ENCODE results near the gene LRRC32. TPM values are rescaled to one million over a fixed set of nuclear protein-coding genes. Genes with fewer than 3 reads are reported as not detected.

LRRC32 gene
- total and polyA plus RNA-seq, 2 donors (not counting 1 experiment from before 2014, with no cell fraction given) = 19.2 to 103 TPM

DNA sequence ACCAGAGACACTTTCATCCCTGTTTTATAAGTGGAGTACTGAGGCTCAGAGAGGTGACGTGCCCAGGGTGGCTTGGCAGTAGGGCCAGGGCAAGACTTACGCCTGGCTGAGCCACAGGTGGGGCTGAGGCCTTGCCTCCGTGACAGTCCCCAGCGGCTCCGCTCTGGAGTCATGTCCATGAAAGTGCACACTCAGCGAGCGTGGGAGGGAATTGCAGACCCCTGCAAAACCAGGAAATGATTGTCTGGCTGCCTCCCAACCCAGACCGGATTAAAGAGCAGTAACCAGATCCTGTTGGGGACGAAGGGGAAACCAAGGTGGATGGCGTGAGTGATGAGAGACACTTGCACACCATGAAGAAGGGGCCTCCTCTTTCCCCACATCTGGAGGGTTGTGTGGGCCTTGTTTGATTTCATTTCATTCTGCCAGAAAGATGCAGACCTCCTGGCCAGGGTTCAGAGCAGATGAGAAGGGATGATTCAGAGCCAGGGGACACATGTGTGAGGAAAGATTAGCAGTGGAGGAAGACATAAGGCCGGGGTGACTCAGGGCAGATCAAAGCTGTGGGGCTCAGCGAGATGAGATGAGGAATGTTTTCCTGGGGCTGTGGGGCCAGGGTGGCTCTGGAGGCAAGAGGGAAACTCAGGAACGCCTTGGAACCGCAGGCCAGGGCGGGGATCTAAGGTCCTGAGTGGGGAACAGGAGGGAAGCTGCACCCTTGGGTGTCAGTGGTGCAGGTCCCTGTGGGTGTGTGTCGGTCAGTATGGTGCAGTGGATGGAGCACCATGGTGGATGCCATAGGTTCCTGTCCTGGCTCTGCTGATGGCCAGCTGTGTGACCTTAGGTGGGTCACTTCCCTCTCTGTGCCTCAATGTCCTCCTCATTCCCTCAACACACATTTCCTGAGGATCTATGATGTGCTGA is 29.9 kb upstream of the LRRC32 start:
- Histone ChIP-seq H4K20me1 (ENCODE audit: control insufficient read depth, extremely low read depth, insufficient read depth, low read length) (no peaks in the 10 kb centered on the region), H3K9ac (ENCODE audit: insufficient read depth, low read length) (no peak overlapping the region), H3K27me3 (ENCODE audit: control insufficient read depth, insufficient read depth, low read length) (peaks cover 10% of the 10 kb centered on the region), H3K9me3 (ENCODE audit: control insufficient read depth, insufficient read depth, low read depth, low read length) (no peaks in the 10 kb centered on the region), H3K27ac (ENCODE audit: insufficient read depth, low read length) (peak overlapping the region; percentile 70), H3K4me2 (ENCODE audit: extremely low read depth, insufficient read depth, low read length) (peak overlapping the region; percentile 81), H2AFZ (ENCODE audit: low read length) (no peak overlapping the region), H3K4me1 (ENCODE audit: control insufficient read depth, extremely low read depth, insufficient read depth, low read length) (peaks cover 32% of the 10 kb centered on the region), H3K79me2 (ENCODE audit: control insufficient read depth, insufficient read depth, low read length) (no peaks in the 10 kb centered on the region), H3K4me3 (replicated peaks in 1 of 4; ENCODE audit: control extremely low read depth in 1 of 4, insufficient read depth in 1 of 4, low read depth in 3 of 4, low read length in 4 of 4) (no peak overlapping the region), H3K36me3 (ENCODE audit: control insufficient read depth, insufficient read depth, low read length) (no peaks in the 10 kb centered on the region)
- TF ChIP-seq, protein P1, sequence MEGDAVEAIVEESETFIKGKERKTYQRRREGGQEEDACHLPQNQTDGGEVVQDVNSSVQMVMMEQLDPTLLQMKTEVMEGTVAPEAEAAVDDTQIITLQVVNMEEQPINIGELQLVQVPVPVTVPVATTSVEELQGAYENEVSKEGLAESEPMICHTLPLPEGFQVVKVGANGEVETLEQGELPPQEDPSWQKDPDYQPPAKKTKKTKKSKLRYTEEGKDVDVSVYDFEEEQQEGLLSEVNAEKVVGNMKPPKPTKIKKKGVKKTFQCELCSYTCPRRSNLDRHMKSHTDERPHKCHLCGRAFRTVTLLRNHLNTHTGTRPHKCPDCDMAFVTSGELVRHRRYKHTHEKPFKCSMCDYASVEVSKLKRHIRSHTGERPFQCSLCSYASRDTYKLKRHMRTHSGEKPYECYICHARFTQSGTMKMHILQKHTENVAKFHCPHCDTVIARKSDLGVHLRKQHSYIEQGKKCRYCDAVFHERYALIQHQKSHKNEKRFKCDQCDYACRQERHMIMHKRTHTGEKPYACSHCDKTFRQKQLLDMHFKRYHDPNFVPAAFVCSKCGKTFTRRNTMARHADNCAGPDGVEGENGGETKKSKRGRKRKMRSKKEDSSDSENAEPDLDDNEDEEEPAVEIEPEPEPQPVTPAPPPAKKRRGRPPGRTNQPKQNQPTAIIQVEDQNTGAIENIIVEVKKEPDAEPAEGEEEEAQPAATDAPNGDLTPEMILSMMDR (conservative IDR thresholded peaks at IDR 0.05 in 1 of 2, IDR thresholded peaks at IDR 0.05 in 1 of 2; ENCODE audit: low read depth in 1 of 2, low read length in 2 of 2) = no peak
- TF ChIP-seq EZH2 (IDR thresholded peaks at IDR 0.05; ENCODE audit: low read length, missing control alignments) = no peak
- DNase-seq (ENCODE audit: low read depth in 2 of 2) = peak; percentile 85 to 93

DNA sequence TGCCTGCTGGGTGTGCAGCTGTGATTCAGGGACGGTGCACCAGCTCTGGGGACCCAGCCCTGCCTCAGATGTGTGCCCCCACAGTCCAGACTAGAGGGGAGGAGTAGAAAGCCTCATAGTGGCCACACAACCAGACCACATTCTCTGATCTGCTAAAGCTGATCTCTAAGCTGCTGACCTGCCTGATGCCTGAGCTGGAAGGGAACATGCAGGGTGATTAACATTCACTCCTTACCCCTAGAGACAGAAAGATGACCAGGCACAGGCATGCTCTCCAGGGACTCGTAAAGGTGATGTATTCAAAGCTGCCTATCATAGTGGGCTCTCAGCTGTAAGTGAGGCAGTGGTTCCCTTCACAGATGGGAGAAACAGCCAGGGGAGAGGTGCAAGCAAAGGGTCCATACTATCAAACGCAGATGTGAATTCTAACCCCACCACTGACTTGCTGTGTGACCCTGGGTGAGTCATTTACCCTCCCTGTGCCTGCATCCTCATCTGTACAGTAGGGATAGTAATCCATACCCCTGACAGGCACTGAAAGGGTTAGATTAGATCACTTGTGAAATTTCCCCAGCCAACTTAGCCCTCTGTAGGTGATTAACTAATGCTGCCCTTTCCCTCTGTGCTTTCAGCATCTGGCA is 29.0 kb upstream of the LRRC32 start:
- peaks cover 5% of the 10 kb centered on the region for H3K27me3 ChIP-seq (ENCODE audit: control insufficient read depth, insufficient read depth, low read length)
- no peaks in the 10 kb centered on the region for H3K79me2 ChIP-seq (ENCODE audit: control insufficient read depth, insufficient read depth, low read length)
- no peaks in the 10 kb centered on the region for H4K20me1 ChIP-seq (ENCODE audit: control insufficient read depth, extremely low read depth, insufficient read depth, low read length)
- no peaks in the 10 kb centered on the region for H3K9me3 ChIP-seq (ENCODE audit: control insufficient read depth, insufficient read depth, low read depth, low read length)
- H3K27ac ChIP-seq (ENCODE audit: insufficient read depth, low read length) = no peak overlapping the region
- H3K4me2 ChIP-seq (ENCODE audit: extremely low read depth, insufficient read depth, low read length) = peak overlapping the region; percentile 16
- H3K4me3 ChIP-seq (replicated peaks in 1 of 4; ENCODE audit: control extremely low read depth in 1 of 4, insufficient read depth in 1 of 4, low read depth in 3 of 4, low read length in 4 of 4) = no peak overlapping the region
- TF ChIP-seq EZH2 (IDR thresholded peaks at IDR 0.05; ENCODE audit: low read length, missing control alignments) = no peak
- TF ChIP-seq, protein P1 (conservative IDR thresholded peaks at IDR 0.05 in 1 of 2, IDR thresholded peaks at IDR 0.05 in 1 of 2; ENCODE audit: low read depth in 1 of 2, low read length in 2 of 2) = no peak
- H3K4me1 ChIP-seq (ENCODE audit: control insufficient read depth, extremely low read depth, insufficient read depth, low read length) = peaks cover 32% of the 10 kb centered on the region
- H2AFZ ChIP-seq (ENCODE audit: low read length) = no peak overlapping the region
- no peaks in the 10 kb centered on the region for H3K36me3 ChIP-seq (ENCODE audit: control insufficient read depth, insufficient read depth, low read length)
- no peak overlapping the region for H3K9ac ChIP-seq (ENCODE audit: insufficient read depth, low read length)
- peak in 1 of 2 donors; percentile 23 for DNase-seq (ENCODE audit: low read depth in 2 of 2)

DNA sequence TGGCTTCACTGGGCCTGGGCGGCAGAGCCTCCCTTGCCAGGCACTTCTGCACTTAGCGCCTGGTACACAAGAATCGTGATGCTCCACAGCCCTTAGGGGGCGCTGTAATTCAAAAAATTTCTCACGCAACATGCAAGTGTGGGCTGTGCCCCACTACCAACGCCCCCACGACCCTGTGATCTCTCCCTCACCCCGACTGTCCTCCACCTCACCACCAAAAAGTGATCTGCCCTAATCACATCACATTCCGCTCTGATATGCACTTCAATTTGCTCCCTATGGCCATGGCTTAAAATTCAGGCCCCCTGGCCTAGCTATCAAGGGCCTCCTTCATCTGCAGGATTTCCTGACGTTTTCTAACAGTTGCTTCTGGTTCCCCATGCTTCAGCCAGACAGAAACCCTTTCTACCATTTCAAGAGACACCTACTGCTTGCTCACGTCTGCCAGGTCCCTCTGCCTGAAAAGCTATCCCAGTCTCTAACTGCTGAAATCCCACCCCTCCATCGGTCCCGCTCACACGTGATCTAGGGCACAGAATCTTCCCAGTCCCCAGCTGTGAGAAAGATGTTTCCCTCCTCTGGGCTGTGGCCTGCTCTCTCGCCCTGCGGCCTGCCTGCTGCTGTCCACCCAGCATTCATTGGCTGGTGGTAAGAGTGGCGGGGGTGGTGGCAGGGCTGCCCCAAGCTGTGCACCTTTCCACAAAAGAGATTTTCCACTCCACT is 27.9 kb upstream of the LRRC32 start:
- no peak for DNase-seq (ENCODE audit: low read depth in 2 of 2)

More for the DNA sequence above, 27.9 kb upstream of the LRRC32 start:
- TF ChIP-seq, protein P1 (conservative IDR thresholded peaks at IDR 0.05 in 1 of 2, IDR thresholded peaks at IDR 0.05 in 1 of 2; ENCODE audit: low read depth in 1 of 2, low read length in 2 of 2) = peak in 1 of 2 donors; percentile 22
- no peak for TF ChIP-seq EZH2 (IDR thresholded peaks at IDR 0.05; ENCODE audit: low read length, missing control alignments)
- Histone ChIP-seq H2AFZ (ENCODE audit: low read length) (no peak overlapping the region), H3K9me3 (ENCODE audit: control insufficient read depth, insufficient read depth, low read depth, low read length) (no peaks in the 10 kb centered on the region), H3K4me1 (ENCODE audit: control insufficient read depth, extremely low read depth, insufficient read depth, low read length) (peaks cover 32% of the 10 kb centered on the region), H3K27ac (ENCODE audit: insufficient read depth, low read length) (no peak overlapping the region), H3K4me3 (replicated peaks in 1 of 4; ENCODE audit: control extremely low read depth in 1 of 4, insufficient read depth in 1 of 4, low read depth in 3 of 4, low read length in 4 of 4) (no peak overlapping the region), H3K36me3 (ENCODE audit: control insufficient read depth, insufficient read depth, low read length) (no peaks in the 10 kb centered on the region), H4K20me1 (ENCODE audit: control insufficient read depth, extremely low read depth, insufficient read depth, low read length) (no peaks in the 10 kb centered on the region), H3K79me2 (ENCODE audit: control insufficient read depth, insufficient read depth, low read length) (no peaks in the 10 kb centered on the region), H3K9ac (ENCODE audit: insufficient read depth, low read length) (no peak overlapping the region), H3K4me2 (ENCODE audit: extremely low read depth, insufficient read depth, low read length) (no peak overlapping the region), H3K27me3 (ENCODE audit: control insufficient read depth, insufficient read depth, low read length) (peaks cover 2% of the 10 kb centered on the region)
